Ascending aorta (tissue), 2 donors: ENCODE measurements around the gene KCP. TPM values are rescaled to one million over a fixed set of nuclear protein-coding genes. Genes with fewer than 3 reads are reported as not detected.
"Not testable (repeated sequence)": the region's sequence is repeated elsewhere in the genome, so short reads cannot be mapped to it uniquely, and the experiment has no call there.

ENCODE experiments used
- DNase-seq, 2 donors: peaks; one replicate each; pipeline ENCODE4 v3.0.0-alpha.2; 2019; ENCODE audit warnings: low spot score in 2 of 2
- H3K27ac ChIP-seq, 2 donors: fragments of 200-600 bp; sonication (generic); one replicate each; pipeline ENCODE4 v1.5.1; 2016 to 2017; ENCODE audit warnings: mild to moderate bottlenecking in 1 of 2
- H3K27me3 ChIP-seq: fragments of 200-600 bp; sonication (generic); one replicate; pipeline ENCODE4 v1.5.1; 2017
- H3K36me3 ChIP-seq, 2 donors: fragments of 200-600 bp; sonication (generic); one replicate each; pipeline ENCODE4 v1.5.1; 2016
- H3K4me1 ChIP-seq, 2 donors: fragments of 200-600 bp; sonication (generic); one replicate each; pipeline ENCODE4 v1.5.1; 2016 to 2017; ENCODE audit warnings: mild to moderate bottlenecking in 1 of 2
- H3K4me3 ChIP-seq, 2 donors: fragments of 200-600 bp; sonication (generic); one replicate each; pipeline ENCODE4 v1.5.1; 2016 to 2017; ENCODE audit warnings: mild to moderate bottlenecking in 1 of 2
- H3K9me3 ChIP-seq, 2 donors: fragments of 200-600 bp; sonication (generic); one replicate each; pipeline ENCODE4 v1.5.1; 2016
- CTCF ChIP-seq, 3 experiments: fragments of 200-600 bp in 2 of 3; fragments of 450-650 bp in 1 of 3; sonication (generic) in 2 of 3; IDR thresholded peaks; one replicate each; pipeline ENCODE4 v1.5.1; 2016 to 2019; ENCODE audit warnings: antibody characterized with exemption in 3 of 3, mild to moderate bottlenecking in 1 of 3, moderate library complexity in 1 of 3
- intact Hi-C: fragments of 100-400 bp; cut with DNase I; formaldehyde crosslinking; loops from one replicate; pipeline ENCODE4 v1.15.1; 2023
- total RNA-seq: library from RNA; depleted of rRNA; stranded (reverse); fragments of >200 nt; gene quantifications from one replicate; pipeline ENCODE4 v1.1.0, GENCODE V29; 2016

The KCP gene
- total RNA-seq, 1 donor from 2014 or later = 1.2 TPM

GRCh38 chr7:128915841-128916642, 5.5 kb upstream of the KCP start:
- no peak for TF ChIP-seq CTCF (IDR thresholded peaks at IDR 0.05)
- Histone ChIP-seq H3K36me3 (no peaks in the 10 kb centered on the region), H3K27me3 (no peaks in the 10 kb centered on the region), H3K4me1 (peaks cover 0 to 6% of the 10 kb centered on the region in 2 donors), H3K27ac (no peak overlapping the region), H3K9me3 (no peaks in the 10 kb centered on the region), H3K4me3 (peak overlapping the region; percentile 27 to 38)
- intact Hi-C loops = no loop called here
- DNase-seq = peak in 1 of 2 donors; percentile 52

GRCh38 chr7:128915271-128915819, 4.8 kb upstream of the KCP start:
- Histone ChIP-seq H3K4me1 (peaks cover 0 to 6% of the 10 kb centered on the region in 2 donors), H3K27ac (no peak overlapping the region), H3K27me3 (no peaks in the 10 kb centered on the region), H3K4me3 (peak overlapping the region; percentile 27 to 38), H3K36me3 (no peaks in the 10 kb centered on the region), H3K9me3 (no peaks in the 10 kb centered on the region)
- no peak for TF ChIP-seq CTCF (IDR thresholded peaks at IDR 0.05)
- intact Hi-C loops = no loop called here
- peak in 1 of 2 donors; percentile 37 for DNase-seq

GRCh38 chr7:128914566-128915151, 4.2 kb upstream of the KCP start:
- H3K9me3 ChIP-seq = no peaks in the 10 kb centered on the region
- no peaks in the 10 kb centered on the region for H3K36me3 ChIP-seq
- no peaks in the 10 kb centered on the region for H3K27me3 ChIP-seq
- H3K4me1 ChIP-seq = peaks cover 2 to 6% of the 10 kb centered on the region in 2 donors
- no peak for TF ChIP-seq CTCF (IDR thresholded peaks at IDR 0.05)
- DNase-seq = peak in 1 of 2 donors; percentile 55
- H3K4me3 ChIP-seq = no peak overlapping the region
- intact Hi-C loops = no loop called here
- H3K27ac ChIP-seq = no peak overlapping the region

GRCh38 chr7:128913870-128914565, 3.5 kb upstream of the KCP start:
- H3K4me1 ChIP-seq = peaks cover 2 to 6% of the 10 kb centered on the region in 2 donors
- no peak for TF ChIP-seq CTCF (IDR thresholded peaks at IDR 0.05)
- H3K4me3 ChIP-seq = no peak overlapping the region
- intact Hi-C loops = no loop called here
- H3K27me3 ChIP-seq = no peaks in the 10 kb centered on the region
- no peaks in the 10 kb centered on the region for H3K36me3 ChIP-seq
- H3K27ac ChIP-seq = no peak overlapping the region
- no peaks in the 10 kb centered on the region for H3K9me3 ChIP-seq
- peak in 1 of 2 donors; percentile 43 for DNase-seq

- H3K27me3 ChIP-seq, H3K4me1 ChIP-seq, H3K9me3 ChIP-seq, H3K4me3 ChIP-seq, H3K36me3 ChIP-seq, intact Hi-C loops, H3K27ac ChIP-seq: not testable (repeated sequence)
- DNase-seq = peak in 1 of 2 donors; percentile 31
These were observed 2.4 kb upstream of the KCP start for GRCh38 chr7:128912709-128913495.
